ENCODE results near the gene ABHD17A.

ABHD17A gene

DNA sequence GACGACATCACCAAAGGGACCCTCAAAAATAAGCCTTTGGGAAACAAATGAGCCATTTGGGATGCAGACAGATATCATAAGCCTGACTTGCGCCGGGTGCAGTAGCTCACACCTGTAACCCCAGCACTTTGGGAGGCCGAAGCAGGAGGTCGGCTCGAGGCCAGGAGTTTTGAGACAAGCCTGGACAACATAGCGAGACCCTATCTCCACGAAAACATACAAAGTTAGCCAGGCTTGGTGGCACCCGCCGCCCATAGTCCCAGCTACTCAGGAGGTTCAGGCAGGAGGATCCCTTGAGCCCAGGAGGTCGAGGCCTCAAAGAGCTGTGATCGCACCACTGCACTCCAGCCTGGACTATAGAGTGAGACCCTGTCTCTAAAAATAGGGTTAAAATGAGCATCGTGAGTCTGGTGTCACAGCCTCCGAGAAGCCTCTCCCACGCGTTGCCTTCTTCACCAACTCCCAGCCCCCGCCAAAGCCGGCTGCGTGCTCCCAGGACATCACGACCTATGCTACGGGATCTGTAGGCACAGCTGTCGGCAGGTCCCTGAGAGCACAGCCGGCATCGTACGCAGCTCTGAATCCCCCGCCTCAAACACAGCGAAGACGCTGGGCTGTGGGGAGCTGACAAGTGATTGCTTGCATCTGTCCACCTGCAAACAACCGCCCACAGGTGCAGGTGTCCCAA lies 38.6 kb downstream of the ABHD17A start:
- no peaks in the 10 kb centered on the region for H3K9me3 ChIP-seq (ENCODE audit: control insufficient read depth, low read depth, low read length)
- H3K9ac ChIP-seq (ENCODE audit: low read length), result peak overlapping the region; percentile 89
- H3K27ac ChIP-seq (ENCODE audit: low read length), result no peak overlapping the region
- peak overlapping the region; percentile 89 for H3K4me3 ChIP-seq (ENCODE audit: low read length)
- H3K36me3 ChIP-seq (ENCODE audit: control insufficient read depth, low read depth, low read length), result no peaks in the 10 kb centered on the region
- peaks cover 6% of the 10 kb centered on the region for H3K4me1 ChIP-seq (ENCODE audit: control insufficient read depth, low read depth, low read length)
- no peaks in the 10 kb centered on the region for H3K27me3 ChIP-seq (ENCODE audit: control insufficient read depth, insufficient read depth, low read length)

DNA sequence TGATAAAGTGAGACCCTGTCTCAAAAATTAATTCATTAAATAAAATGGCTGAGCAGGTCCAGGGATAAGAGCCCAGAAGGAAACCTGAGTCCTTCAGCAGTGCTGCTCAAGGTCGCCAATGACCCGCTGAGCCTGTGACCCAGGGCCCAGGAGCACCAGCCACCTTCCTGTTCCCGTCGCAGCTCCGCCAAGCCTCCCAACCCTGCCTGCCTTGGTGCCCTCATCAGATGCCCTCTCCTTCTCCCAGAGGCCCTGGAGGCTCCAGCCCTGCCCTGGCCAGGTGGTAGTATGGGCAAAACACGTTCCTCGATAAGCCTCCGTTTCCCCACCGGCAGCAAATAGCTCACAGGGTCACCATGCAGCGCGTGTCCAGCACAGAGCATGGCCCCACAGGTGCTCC lies 39.7 kb downstream of the ABHD17A start:
- H3K4me1 ChIP-seq (ENCODE audit: control insufficient read depth, low read depth, low read length), result peaks cover 6% of the 10 kb centered on the region
- H3K9ac ChIP-seq (ENCODE audit: low read length), result no peak overlapping the region
- no peaks in the 10 kb centered on the region for H3K27me3 ChIP-seq (ENCODE audit: control insufficient read depth, insufficient read depth, low read length)
- H3K36me3 ChIP-seq (ENCODE audit: control insufficient read depth, low read depth, low read length), result no peaks in the 10 kb centered on the region
- H3K4me3 ChIP-seq (ENCODE audit: low read length), result no peak overlapping the region
- no peak overlapping the region for H3K27ac ChIP-seq (ENCODE audit: low read length)
- no peaks in the 10 kb centered on the region for H3K9me3 ChIP-seq (ENCODE audit: control insufficient read depth, low read depth, low read length)

GRCh38 chr19:1845125-1845515 lies 40.2 kb downstream of the ABHD17A start:
- Histone ChIP-seq H3K27me3 (ENCODE audit: control insufficient read depth, insufficient read depth, low read length) (no peaks in the 10 kb centered on the region), H3K4me3 (ENCODE audit: low read length) (no peak overlapping the region), H3K27ac (ENCODE audit: low read length) (no peak overlapping the region), H3K4me1 (ENCODE audit: control insufficient read depth, low read depth, low read length) (peaks cover 6% of the 10 kb centered on the region), H3K9ac (ENCODE audit: low read length) (no peak overlapping the region), H3K36me3 (ENCODE audit: control insufficient read depth, low read depth, low read length) (no peaks in the 10 kb centered on the region), H3K9me3 (ENCODE audit: control insufficient read depth, low read depth, low read length) (no peaks in the 10 kb centered on the region)

- H3K27ac ChIP-seq (ENCODE audit: low read length), result no peak overlapping the region
- H3K9ac ChIP-seq (ENCODE audit: low read length), result no peak overlapping the region
- no peaks in the 10 kb centered on the region for H3K36me3 ChIP-seq (ENCODE audit: control insufficient read depth, low read depth, low read length)
- H3K9me3 ChIP-seq (ENCODE audit: control insufficient read depth, low read depth, low read length), result no peaks in the 10 kb centered on the region
- H3K4me1 ChIP-seq (ENCODE audit: control insufficient read depth, low read depth, low read length), result peaks cover 6% of the 10 kb centered on the region
- no peak overlapping the region for H3K4me3 ChIP-seq (ENCODE audit: low read length)
- no peaks in the 10 kb centered on the region for H3K27me3 ChIP-seq (ENCODE audit: control insufficient read depth, insufficient read depth, low read length)
Measured at GRCh38 chr19:1844513-1845124, 40.7 kb downstream of the ABHD17A start.

GRCh38 chr19:1843646-1844394 lies 41.5 kb downstream of the ABHD17A start:
- no peak overlapping the region for H3K9ac ChIP-seq (ENCODE audit: low read length)
- H3K4me1 ChIP-seq (ENCODE audit: control insufficient read depth, low read depth, low read length), result peaks cover 6% of the 10 kb centered on the region
- H3K9me3 ChIP-seq (ENCODE audit: control insufficient read depth, low read depth, low read length), result no peaks in the 10 kb centered on the region
- no peaks in the 10 kb centered on the region for H3K36me3 ChIP-seq (ENCODE audit: control insufficient read depth, low read depth, low read length)
- no peak overlapping the region for H3K27ac ChIP-seq (ENCODE audit: low read length)
- H3K4me3 ChIP-seq (ENCODE audit: low read length), result no peak overlapping the region
- H3K27me3 ChIP-seq (ENCODE audit: control insufficient read depth, insufficient read depth, low read length), result no peaks in the 10 kb centered on the region

- H3K4me1 ChIP-seq (ENCODE audit: control insufficient read depth, low read depth, low read length), result peaks cover 6% of the 10 kb centered on the region
- H3K4me3 ChIP-seq (ENCODE audit: low read length), result no peak overlapping the region
- H3K9me3 ChIP-seq (ENCODE audit: control insufficient read depth, low read depth, low read length), result no peaks in the 10 kb centered on the region
- H3K36me3 ChIP-seq (ENCODE audit: control insufficient read depth, low read depth, low read length), result no peaks in the 10 kb centered on the region
- no peaks in the 10 kb centered on the region for H3K27me3 ChIP-seq (ENCODE audit: control insufficient read depth, insufficient read depth, low read length)
- H3K27ac ChIP-seq (ENCODE audit: low read length), result no peak overlapping the region
- H3K9ac ChIP-seq (ENCODE audit: low read length), result no peak overlapping the region
Measured at GRCh38 chr19:1843116-1843515, 42.2 kb downstream of the ABHD17A start.

DNA sequence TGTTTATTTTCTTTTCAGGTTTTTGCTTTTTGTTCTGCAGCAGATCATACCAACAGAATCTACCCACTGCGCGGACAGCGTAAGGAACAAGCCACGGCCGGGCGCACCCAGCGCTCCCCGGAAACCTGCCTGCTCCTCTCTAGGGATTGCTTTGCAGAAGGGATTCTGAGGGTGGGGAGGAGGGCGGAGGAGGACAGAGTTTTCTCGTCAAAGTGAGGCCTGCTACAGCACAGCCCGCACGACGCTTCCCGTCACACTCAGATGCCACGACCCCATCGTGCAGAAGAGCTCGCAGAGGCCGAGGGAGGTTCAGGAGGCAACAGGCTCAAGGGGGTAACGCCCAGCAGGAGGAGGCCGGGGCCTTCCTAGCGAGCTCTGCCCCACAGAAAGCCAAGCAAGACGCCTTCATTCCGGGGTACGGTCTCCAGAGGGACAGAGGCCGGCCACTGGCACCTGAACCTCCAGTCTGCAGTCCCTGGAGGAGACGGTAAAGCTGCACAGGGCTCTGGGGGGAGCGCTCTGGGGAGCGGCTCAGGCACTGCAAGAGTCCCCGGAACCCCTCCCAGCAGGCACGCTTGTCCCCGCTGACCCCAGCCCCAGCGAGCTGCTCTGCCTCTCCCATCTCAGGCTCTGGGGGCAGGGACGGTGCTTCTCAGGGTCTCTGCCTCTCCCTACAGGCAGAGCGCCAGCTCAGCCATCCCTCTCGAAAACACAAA lies 43.9 kb downstream of the ABHD17A start:
- no peaks in the 10 kb centered on the region for H3K4me1 ChIP-seq (ENCODE audit: control insufficient read depth, low read depth, low read length)
- H3K9ac ChIP-seq (ENCODE audit: low read length), result no peak overlapping the region
- no peaks in the 10 kb centered on the region for H3K9me3 ChIP-seq (ENCODE audit: control insufficient read depth, low read depth, low read length)
- no peaks in the 10 kb centered on the region for H3K36me3 ChIP-seq (ENCODE audit: control insufficient read depth, low read depth, low read length)
- H3K4me3 ChIP-seq (ENCODE audit: low read length), result no peak overlapping the region
- no peaks in the 10 kb centered on the region for H3K27me3 ChIP-seq (ENCODE audit: control insufficient read depth, insufficient read depth, low read length)
- H3K27ac ChIP-seq (ENCODE audit: low read length), result no peak overlapping the region

DNA sequence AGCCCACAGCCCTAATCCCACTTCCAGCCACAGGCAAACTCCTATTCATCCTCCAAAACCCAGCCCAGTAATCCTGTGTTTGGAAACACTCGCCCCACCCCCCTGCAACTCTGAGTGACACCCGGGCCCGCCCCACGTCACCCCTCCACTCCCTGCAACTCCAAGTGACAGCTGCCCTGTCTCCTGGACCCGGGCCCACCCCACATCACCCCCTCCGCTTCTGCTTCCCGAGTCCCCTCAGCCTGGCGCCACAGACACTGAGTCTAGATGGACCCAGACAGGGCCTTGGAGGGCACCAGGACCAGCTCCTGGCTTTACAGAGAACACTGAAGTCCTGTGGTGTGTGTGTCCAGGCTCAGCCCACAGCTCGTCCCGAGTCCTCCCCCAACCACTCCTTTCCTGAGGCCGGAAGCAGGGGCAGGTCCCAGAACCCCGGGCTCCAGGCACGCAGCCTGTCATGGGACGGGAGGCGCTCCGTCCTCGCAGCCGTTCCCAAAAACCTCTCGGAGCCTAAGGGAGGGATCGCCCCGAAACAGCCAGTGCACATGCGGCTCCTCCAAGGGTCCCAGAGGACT lies 44.7 kb downstream of the ABHD17A start:
- no peaks in the 10 kb centered on the region for H3K36me3 ChIP-seq (ENCODE audit: control insufficient read depth, low read depth, low read length)
- no peak overlapping the region for H3K4me3 ChIP-seq (ENCODE audit: low read length)
- H3K9ac ChIP-seq (ENCODE audit: low read length), result no peak overlapping the region
- H3K9me3 ChIP-seq (ENCODE audit: control insufficient read depth, low read depth, low read length), result no peaks in the 10 kb centered on the region
- no peak overlapping the region for H3K27ac ChIP-seq (ENCODE audit: low read length)
- H3K27me3 ChIP-seq (ENCODE audit: control insufficient read depth, insufficient read depth, low read length), result no peaks in the 10 kb centered on the region
- H3K4me1 ChIP-seq (ENCODE audit: control insufficient read depth, low read depth, low read length), result no peaks in the 10 kb centered on the region

- Histone ChIP-seq H3K36me3 (ENCODE audit: control insufficient read depth, low read depth, low read length) (no peaks in the 10 kb centered on the region), H3K27ac (ENCODE audit: low read length) (no peak overlapping the region), H3K4me1 (ENCODE audit: control insufficient read depth, low read depth, low read length) (no peaks in the 10 kb centered on the region), H3K27me3 (ENCODE audit: control insufficient read depth, insufficient read depth, low read length) (no peaks in the 10 kb centered on the region), H3K4me3 (ENCODE audit: low read length) (no peak overlapping the region), H3K9me3 (ENCODE audit: control insufficient read depth, low read depth, low read length) (no peaks in the 10 kb centered on the region), H3K9ac (ENCODE audit: low read length) (no peak overlapping the region)
Measured at GRCh38 chr19:1839658-1840540, 45.4 kb downstream of the ABHD17A start.

DNA sequence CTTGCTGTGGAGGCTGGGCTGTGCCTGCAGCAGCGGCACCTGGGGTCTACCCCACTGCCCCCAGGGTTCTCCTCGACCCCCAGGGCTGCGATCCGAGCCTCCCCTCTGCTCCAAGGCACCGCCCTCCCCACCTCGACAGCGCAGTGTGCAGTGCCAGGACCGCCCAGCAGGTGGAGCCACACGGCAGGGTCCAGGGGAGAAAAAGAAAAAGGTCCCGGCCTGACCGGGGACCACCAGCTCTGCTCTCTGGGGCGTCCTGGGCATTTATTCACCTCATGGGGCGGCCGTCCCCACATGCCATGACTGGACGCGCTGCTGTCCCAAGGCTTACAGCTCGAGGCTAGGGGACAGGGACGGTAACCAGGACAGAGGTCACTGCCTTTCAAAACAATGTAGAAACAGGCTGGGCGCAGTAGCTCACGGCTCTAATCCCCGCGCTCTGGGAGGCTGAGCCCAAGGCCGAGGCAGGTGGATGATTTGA lies 47.6 kb downstream of the ABHD17A start:
- Histone ChIP-seq H3K4me1 (ENCODE audit: control insufficient read depth, low read depth, low read length) (no peaks in the 10 kb centered on the region), H3K9ac (ENCODE audit: low read length) (no peak overlapping the region), H3K36me3 (ENCODE audit: control insufficient read depth, low read depth, low read length) (no peaks in the 10 kb centered on the region), H3K27ac (ENCODE audit: low read length) (no peak overlapping the region), H3K9me3 (ENCODE audit: control insufficient read depth, low read depth, low read length) (no peaks in the 10 kb centered on the region), H3K27me3 (ENCODE audit: control insufficient read depth, insufficient read depth, low read length) (no peaks in the 10 kb centered on the region), H3K4me3 (ENCODE audit: low read length) (no peak overlapping the region)
